SH-SY5Y (cell line): ENCODE data around the gene PRKG1.

Source experiments
- GATA2 ChIP-seq: IDR thresholded peaks from 2 replicates; pipeline ENCODE4 v1.6.1; 2011; ENCODE audit warnings: mild to moderate bottlenecking, low read depth, low read length
- GATA3 ChIP-seq: IDR thresholded peaks from 2 replicates; pipeline ENCODE4 v1.6.1; 2011; ENCODE audit warnings: low read depth, mild to moderate bottlenecking, low read length, moderate library complexity

The PRKG1 gene

GRCh38 chr10:52215745-52216361 lies 1141.6 kb downstream of the PRKG1 start:
- TF ChIP-seq GATA2 (no peak), GATA3 (no peak)

DNA sequence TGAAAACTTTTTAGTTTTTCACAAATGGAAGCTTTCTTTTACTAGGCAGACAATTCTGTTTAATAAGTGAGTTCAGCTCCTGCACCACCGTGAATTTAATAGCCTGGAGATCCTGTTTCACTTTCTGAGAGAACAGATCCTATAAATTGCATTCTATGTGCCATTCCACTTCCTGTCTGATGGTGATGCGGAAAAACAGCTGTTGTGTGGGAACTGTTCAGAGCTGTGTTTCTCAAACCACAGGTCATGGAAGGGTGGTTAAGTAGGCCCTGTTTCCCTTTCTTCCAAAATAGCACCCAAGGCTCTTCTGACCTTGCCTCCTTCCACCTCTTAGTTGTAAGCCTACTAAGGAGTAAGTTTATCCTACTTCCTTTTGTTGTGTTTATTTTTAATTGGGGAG lies 1142.6 kb downstream of the PRKG1 start:
- TF ChIP-seq GATA2 (no peak), GATA3 (no peak)

DNA sequence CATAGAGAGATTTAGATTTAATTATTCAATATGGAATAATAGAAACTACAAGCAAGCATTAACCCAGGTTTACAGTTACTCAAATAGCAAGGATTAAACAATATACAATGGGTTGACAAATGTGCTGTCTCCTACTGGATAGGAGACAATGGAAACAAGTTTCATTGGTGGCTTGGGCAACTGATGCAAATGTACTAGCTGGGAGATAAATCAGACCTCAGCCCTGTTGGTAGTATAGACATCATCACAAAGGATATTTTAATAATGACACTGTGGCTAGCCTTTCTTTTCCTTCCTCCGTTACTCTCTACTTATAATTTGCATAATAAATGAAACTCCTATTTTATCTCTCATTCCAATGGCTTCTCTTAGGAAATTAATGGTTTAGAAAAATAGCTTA lies 1143.2 kb downstream of the PRKG1 start:
- TF ChIP-seq GATA2: no peak
- TF ChIP-seq GATA3: no peak

DNA sequence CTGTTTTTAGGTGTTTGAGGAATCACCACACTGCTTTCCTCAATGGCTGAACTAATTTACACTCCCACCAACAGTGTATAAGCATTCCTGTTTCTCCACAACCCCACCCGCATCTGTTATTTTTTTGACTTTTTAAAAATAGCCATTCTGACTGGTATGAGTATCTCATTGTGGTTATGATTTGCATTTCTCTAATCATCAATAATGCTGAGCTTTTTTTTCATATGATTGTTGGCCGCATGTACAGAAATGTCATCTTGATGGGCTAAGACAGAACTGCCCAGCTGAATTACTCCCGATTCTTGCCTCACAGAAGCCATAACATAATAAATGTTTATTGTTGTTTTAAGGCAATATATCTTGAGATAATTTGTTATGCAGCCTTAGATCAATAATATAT lies 1146.7 kb downstream of the PRKG1 start:
- TF ChIP-seq GATA2 (no peak), GATA3 (no peak)

- TF ChIP-seq GATA2: no peak
- no peak for TF ChIP-seq GATA3
Measured at GRCh38 chr10:52221923-52222322, 1147.6 kb downstream of the PRKG1 start.

GRCh38 chr10:52226197-52226847 lies 1152.0 kb downstream of the PRKG1 start:
- TF ChIP-seq GATA3: no peak
- TF ChIP-seq GATA2: no peak

DNA sequence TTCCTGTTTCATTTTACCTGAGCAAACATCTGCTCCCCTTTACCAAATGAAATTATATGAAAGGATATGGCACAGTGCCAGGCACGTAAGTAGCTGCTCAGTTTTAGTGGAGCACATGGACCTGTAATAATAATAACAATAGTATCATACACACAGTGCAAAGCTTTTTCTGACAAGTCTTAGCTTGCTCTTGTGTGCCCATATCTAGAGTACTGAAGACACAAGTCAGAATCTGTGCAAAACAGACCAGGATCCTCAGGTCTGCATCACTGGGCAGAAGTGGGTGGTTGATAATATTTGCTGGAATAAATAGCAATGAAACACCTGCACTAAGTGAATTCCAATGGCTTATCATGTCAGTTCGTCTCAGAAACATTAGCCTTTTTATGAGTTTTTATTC lies 1154.3 kb downstream of the PRKG1 start:
- TF ChIP-seq GATA3 (no peak), GATA2 (no peak)

GRCh38 chr10:52229291-52229931 lies 1155.1 kb downstream of the PRKG1 start:
- no peak for TF ChIP-seq GATA3
- no peak for TF ChIP-seq GATA2

GRCh38 chr10:52232561-52233350 lies 1158.5 kb downstream of the PRKG1 start:
- TF ChIP-seq GATA3: no peak
- no peak for TF ChIP-seq GATA2

DNA sequence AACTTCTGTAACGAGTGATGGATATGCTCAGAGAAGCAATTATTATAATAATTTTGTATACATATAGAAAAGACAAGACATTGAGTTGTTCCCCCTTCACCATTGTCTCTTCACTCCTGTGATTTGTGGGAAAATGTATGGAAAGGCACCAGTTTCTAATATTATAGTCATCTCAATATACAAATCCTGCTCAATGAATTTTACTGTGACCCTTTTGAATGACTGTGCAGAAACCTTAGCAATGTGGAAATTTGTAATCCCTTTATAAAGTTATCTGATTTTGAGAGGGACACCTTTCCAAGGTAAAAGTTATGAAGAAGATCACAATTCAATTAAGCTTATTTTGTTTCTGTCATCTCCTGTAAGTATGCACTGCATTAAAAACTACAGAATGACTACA lies 1165.5 kb downstream of the PRKG1 start:
- no peak for TF ChIP-seq GATA3
- TF ChIP-seq GATA2: no peak

- TF ChIP-seq GATA2 (no peak), GATA3 (no peak)
Measured at GRCh38 chr10:52245547-52245946, 1171.3 kb downstream of the PRKG1 start.

- no peak for TF ChIP-seq GATA2
- TF ChIP-seq GATA3: no peak
Measured at GRCh38 chr10:52248697-52249306, 1174.5 kb downstream of the PRKG1 start.

GRCh38 chr10:52249850-52250395 lies 1175.6 kb downstream of the PRKG1 start:
- TF ChIP-seq GATA2 (no peak), GATA3 (no peak)

GRCh38 chr10:52250510-52250909 lies 1176.2 kb downstream of the PRKG1 start:
- TF ChIP-seq GATA2 (no peak), GATA3 (no peak)

DNA sequence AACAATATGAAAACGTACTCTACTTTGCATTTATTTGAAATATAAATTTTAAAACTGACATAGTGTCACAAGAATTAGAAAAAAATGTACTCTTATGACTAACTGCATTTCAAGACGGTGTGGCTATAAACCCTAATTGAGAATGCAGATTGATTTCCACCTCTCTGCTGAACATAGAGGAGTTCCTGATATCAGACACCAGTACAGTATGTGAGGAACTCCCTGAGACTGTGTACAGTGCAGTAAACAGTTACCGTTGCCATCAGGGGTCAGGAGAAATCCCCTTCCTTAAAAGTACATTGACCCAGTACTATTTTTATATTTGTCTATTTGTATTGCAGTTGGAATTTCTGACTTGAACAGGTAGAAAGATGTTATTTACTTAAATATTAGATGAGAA lies 1178.0 kb downstream of the PRKG1 start:
- TF ChIP-seq GATA2 (no peak), GATA3 (no peak)
